HFFc6 (cell line): ENCODE results near the gene TCF20. TPM values are rescaled to one million over a fixed set of nuclear protein-coding genes. Genes with fewer than 3 reads are reported as not detected.

Experiments used
- DNase-seq: peaks from one replicate; pipeline ENCODE4 v3.0.0-alpha.2; 2018
- H3K27ac Mint-ChIP-seq: 2 replicates; pipeline ENCODE4 v1.8.0; 2020; ENCODE audit warnings: mild to moderate bottlenecking, mixed read lengths
- H3K27me3 Mint-ChIP-seq: 2 replicates; pipeline ENCODE4 v1.8.0; 2021; ENCODE audit warnings: mild to moderate bottlenecking, moderate library complexity, mixed read lengths; ENCODE audit not compliant: insufficient read depth
- H3K36me3 Mint-ChIP-seq: 2 replicates; pipeline ENCODE4 v1.8.0; 2021; ENCODE audit warnings: low read depth, mixed read lengths
- H3K4me1 Mint-ChIP-seq: 2 replicates; pipeline ENCODE4 v1.8.0; 2020; ENCODE audit warnings: low read depth, mixed read lengths
- H3K4me3 Mint-ChIP-seq: 2 replicates; pipeline ENCODE4 v1.8.0; 2020; ENCODE audit warnings: mild to moderate bottlenecking, moderate library complexity, mixed read lengths
- H3K9me3 Mint-ChIP-seq: 2 replicates; pipeline ENCODE4 v1.8.0; 2020; ENCODE audit warnings: mild to moderate bottlenecking, mixed read lengths
- total RNA-seq, 6 experiments: library from RNA; stranded (reverse); fragmentation: NEBNext Ultra II Directional; extraction: Animal tissue kit (Norgen Biotek cat#: 25700); gene quantifications; 2 replicates in 1 of 6; 3 replicates in 5 of 6; pipeline ENCODE4 v1.2.3, GENCODE V29; 2021
- TF ChIP-seq, protein P1 (sequence below): fragments of 200-600 bp; sonication (generic); IDR thresholded peaks from 2 replicates; pipeline ENCODE4 v1.5.0; 2021; ENCODE audit warnings: antibody characterized with exemption, mild to moderate bottlenecking

The TCF20 gene
- total RNA-seq, 6 experiments from 2014 or later = 26.7 to 33.4 (median 30.1) TPM

DNA sequence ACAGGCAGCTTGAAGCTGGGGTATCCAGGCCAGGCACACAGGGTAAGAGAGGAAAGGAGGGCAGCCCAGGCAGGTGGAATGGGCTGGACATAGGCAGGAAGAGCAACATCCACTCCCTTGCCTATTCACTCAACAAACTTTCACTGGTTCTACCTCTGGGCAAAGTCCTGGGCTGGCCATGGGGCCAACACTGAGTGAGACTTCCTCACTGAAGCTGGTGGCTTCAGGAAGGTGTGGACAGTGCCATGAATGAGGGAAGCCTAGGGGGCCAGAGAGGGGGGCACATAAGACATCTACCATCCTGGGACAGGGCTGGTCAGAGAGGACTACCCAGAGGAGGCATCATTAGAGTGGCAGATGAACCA is 44.9 kb upstream of the TCF20 start:
- TF ChIP-seq, protein P1, sequence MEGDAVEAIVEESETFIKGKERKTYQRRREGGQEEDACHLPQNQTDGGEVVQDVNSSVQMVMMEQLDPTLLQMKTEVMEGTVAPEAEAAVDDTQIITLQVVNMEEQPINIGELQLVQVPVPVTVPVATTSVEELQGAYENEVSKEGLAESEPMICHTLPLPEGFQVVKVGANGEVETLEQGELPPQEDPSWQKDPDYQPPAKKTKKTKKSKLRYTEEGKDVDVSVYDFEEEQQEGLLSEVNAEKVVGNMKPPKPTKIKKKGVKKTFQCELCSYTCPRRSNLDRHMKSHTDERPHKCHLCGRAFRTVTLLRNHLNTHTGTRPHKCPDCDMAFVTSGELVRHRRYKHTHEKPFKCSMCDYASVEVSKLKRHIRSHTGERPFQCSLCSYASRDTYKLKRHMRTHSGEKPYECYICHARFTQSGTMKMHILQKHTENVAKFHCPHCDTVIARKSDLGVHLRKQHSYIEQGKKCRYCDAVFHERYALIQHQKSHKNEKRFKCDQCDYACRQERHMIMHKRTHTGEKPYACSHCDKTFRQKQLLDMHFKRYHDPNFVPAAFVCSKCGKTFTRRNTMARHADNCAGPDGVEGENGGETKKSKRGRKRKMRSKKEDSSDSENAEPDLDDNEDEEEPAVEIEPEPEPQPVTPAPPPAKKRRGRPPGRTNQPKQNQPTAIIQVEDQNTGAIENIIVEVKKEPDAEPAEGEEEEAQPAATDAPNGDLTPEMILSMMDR = no peak
- peaks cover 12% of the 10 kb centered on the region; the same call in 1 of the 2 replicates for H3K4me1 Mint-ChIP-seq
- H3K9me3 Mint-ChIP-seq = no peaks in the 10 kb centered on the region
- H3K27me3 Mint-ChIP-seq = peaks cover 39% of the 10 kb centered on the region
- H3K27ac Mint-ChIP-seq = no peak overlapping the region
- no peak for DNase-seq
- H3K36me3 Mint-ChIP-seq = no peaks in the 10 kb centered on the region
- no peak overlapping the region for H3K4me3 Mint-ChIP-seq

- no peak for DNase-seq
- TF ChIP-seq, protein P1 = no peak
- Mint-ChIP-seq H3K27ac (no peak overlapping the region), H3K36me3 (no peaks in the 10 kb centered on the region), H3K9me3 (no peaks in the 10 kb centered on the region), H3K4me1 (peaks cover 8% of the 10 kb centered on the region; the same call in 1 of the 2 replicates), H3K27me3 (peaks cover 40% of the 10 kb centered on the region), H3K4me3 (no peak overlapping the region)
Measured at GRCh38 chr22:42314709-42315391, 44.4 kb upstream of the TCF20 start.

DNA sequence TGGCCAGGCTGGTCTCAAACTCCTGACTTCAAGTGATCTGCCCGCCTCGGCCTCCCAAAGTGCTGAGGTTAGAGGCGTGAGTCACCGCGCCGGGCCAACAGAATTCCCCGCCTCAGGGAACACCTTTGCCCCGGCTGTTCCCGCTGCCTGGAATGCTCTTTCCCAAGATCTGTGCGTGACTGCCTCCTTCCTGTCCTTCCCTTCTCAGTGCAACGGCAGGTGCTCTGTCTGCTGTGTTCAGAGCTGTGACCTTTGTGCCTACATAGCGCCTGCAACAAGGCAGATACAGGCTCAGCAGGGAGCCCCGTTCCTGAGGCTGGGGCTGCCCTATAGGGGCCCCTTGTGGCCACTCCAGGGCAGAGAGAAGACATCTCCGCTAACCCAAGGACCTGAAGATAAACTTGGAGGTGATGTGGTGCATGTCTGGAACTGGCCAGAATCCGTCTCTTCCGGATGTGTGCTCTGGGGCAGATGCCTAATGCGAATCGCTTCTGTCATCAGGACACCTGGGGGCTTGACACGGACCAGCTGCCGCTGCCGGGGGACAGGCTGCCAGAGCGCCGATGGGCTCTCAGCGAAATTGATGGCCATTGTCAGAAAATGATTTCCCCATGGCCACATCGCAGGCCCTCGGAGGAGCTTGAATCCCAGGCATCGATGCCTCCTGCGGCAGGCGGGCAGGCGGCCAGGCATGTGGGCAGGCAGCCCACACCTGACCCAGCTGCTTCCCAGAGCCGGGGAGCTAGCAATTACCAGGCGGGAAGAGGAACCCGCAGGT is 43.5 kb upstream of the TCF20 start:
- H3K36me3 Mint-ChIP-seq = no peaks in the 10 kb centered on the region
- H3K27ac Mint-ChIP-seq = no peak overlapping the region
- H3K27me3 Mint-ChIP-seq = peaks cover 41% of the 10 kb centered on the region
- no peak overlapping the region for H3K4me3 Mint-ChIP-seq
- DNase-seq = no peak
- TF ChIP-seq, protein P1 = peak; percentile 42
- H3K4me1 Mint-ChIP-seq = peaks cover 6% of the 10 kb centered on the region; the same call in 1 of the 2 replicates
- H3K9me3 Mint-ChIP-seq = no peaks in the 10 kb centered on the region

DNA sequence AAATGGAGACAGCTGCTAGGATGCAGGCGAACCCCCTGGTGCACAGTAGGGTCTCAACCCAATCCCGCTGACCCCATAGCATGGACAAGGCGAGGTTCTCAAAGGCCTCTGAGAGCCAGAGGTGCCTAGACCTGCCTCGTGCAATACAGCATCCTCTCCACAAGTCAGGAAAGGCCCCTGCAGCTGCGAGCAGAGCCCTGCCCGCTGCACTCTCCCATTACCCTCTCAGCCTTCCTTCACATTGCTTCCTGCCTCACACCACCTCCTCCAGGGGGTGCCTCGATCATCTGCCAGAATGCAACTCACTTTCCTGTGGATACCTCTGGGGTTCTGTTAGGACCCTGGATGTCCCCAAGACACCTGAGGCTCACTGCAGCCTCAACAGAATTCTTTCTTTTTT is 42.8 kb upstream of the TCF20 start:
- Mint-ChIP-seq H3K27ac (no peak overlapping the region), H3K27me3 (peaks cover 47% of the 10 kb centered on the region), H3K36me3 (no peaks in the 10 kb centered on the region), H3K4me3 (no peak overlapping the region), H3K9me3 (no peaks in the 10 kb centered on the region), H3K4me1 (peaks cover 6% of the 10 kb centered on the region; the same call in 1 of the 2 replicates)
- no peak for DNase-seq
- TF ChIP-seq, protein P1 = no peak

- Mint-ChIP-seq H3K27ac (no peak overlapping the region), H3K4me3 (no peak overlapping the region), H3K36me3 (no peaks in the 10 kb centered on the region), H3K27me3 (peaks cover 49% of the 10 kb centered on the region), H3K9me3 (no peaks in the 10 kb centered on the region), H3K4me1 (no peaks in the 10 kb centered on the region)
- no peak for DNase-seq
- TF ChIP-seq, protein P1 = no peak
Measured at GRCh38 chr22:42310291-42311015, 40.0 kb upstream of the TCF20 start.
